ENCODE data around the gene CSMD2.

DNA sequence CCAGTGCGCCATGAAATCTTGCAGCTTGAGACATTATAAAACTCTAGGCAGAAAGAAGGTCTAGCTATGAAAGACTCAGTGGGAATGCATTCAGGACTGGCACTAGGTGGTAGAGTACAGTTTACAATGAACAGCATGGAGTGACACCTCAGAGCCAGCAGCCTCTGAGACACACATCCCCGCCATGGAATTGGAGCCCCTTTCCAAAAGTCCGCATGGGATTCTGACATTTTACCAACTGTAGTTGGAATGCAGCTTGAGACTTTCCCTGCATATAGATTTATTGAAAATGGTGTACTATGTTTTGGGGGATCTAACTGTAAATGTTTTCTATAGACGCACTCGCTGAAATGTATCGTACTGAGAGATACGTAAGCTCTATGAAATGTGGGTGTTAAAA, 576.3 kb downstream of the CSMD2 start:
- TF ChIP-seq, protein P1, sequence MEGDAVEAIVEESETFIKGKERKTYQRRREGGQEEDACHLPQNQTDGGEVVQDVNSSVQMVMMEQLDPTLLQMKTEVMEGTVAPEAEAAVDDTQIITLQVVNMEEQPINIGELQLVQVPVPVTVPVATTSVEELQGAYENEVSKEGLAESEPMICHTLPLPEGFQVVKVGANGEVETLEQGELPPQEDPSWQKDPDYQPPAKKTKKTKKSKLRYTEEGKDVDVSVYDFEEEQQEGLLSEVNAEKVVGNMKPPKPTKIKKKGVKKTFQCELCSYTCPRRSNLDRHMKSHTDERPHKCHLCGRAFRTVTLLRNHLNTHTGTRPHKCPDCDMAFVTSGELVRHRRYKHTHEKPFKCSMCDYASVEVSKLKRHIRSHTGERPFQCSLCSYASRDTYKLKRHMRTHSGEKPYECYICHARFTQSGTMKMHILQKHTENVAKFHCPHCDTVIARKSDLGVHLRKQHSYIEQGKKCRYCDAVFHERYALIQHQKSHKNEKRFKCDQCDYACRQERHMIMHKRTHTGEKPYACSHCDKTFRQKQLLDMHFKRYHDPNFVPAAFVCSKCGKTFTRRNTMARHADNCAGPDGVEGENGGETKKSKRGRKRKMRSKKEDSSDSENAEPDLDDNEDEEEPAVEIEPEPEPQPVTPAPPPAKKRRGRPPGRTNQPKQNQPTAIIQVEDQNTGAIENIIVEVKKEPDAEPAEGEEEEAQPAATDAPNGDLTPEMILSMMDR (IDR thresholded peaks at IDR 0.05) = no peak
- no peak for TF ChIP-seq EP300 (IDR thresholded peaks at IDR 0.05)
